Heart left ventricle (tissue), 13 donors: ENCODE measurements around the gene GCSAM.

ENCODE experiments used
- CTCF ChIP-seq, 12 donors: fragments of 200-600 bp; sonication (generic) in 4 of 12; IDR thresholded peaks; one replicate each; pipeline versions ENCODE4 v1.5.0 to v1.8.0; 2018 to 2022; ENCODE audit warnings: antibody characterized with exemption in 12 of 12, mild to moderate bottlenecking in 5 of 12
- POLR2A ChIP-seq, 2 donors: fragments of 450-650 bp; IDR thresholded peaks; one replicate each; pipeline ENCODE4 v1.6.1; 2017; ENCODE audit warnings: antibody characterized with exemption in 2 of 2, mild to moderate bottlenecking in 2 of 2, moderate library complexity in 2 of 2
- donor health status: ischemic (EF 13 %, LVEDD 7.1; RV severe dilation, severe dysfunction).
- donor health status: DM: no; HTN: yes; CAD: no.
- donor health status: DM: no; HTN: no; CAD: no.
- donor health status: ischemic (EF 25% LVEDD 6.9; RV normal size, moderate dysfunction).
- donor health status: ischemic (EF 25% LVEDD 5.7; RV mildly dilated, moderate dysfunction).
- donor health status: ischemic (EF 35%, LVEDD 5.7; RV mildly dilated, moderate dysfunction).
- donor health status: nonischemic (EF 11% LVEDD 7.7; RV severe dilation, severe dysfunction).
- donor health status: DM: yes; HTN: yes; CAD: no.
- donor health status: PGD.
- donor health status: ischemic (EF 29% LVEDD 5.4; RV normal size, mild dysfunction).
- donor health status: nonischemic (EF 23%, LVEDD 6.1; RV moderate dilation, normal function).

DNA sequence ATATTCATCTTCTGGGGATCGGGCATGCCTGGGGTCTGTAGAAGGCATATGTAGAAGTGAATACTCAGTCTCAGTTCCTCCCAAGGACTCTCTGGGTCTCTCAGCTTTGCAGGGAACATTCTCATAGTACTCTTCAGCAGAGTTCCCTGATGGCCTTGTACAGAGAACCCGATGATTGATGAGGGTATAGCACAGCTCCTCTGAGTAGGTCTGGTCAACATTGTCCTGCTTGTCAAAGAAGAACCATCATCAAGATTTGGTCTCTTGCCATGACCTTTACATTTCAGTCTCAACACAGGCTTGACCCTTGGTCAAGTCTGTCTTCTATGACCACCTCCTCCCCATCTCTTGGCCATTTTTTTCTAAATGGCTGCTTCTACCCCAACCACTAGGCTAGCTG lies 9.5 kb downstream of the GCSAM start:
- no peak for TF ChIP-seq CTCF (IDR thresholded peaks at IDR 0.05)
- TF ChIP-seq POLR2A (IDR thresholded peaks at IDR 0.05) = no peak
